Measurements from ENCODE around the gene JMJD1C. TPM values are rescaled to one million over a fixed set of nuclear protein-coding genes. Genes with fewer than 3 reads are reported as not detected.

The JMJD1C gene
- total and polyA plus RNA-seq, 10 of the 15 experiments (the other 5 are each of a cell fraction or from before 2014, with no cell fraction given), result 31.2 to 83.3 (median 49.5) TPM

DNA sequence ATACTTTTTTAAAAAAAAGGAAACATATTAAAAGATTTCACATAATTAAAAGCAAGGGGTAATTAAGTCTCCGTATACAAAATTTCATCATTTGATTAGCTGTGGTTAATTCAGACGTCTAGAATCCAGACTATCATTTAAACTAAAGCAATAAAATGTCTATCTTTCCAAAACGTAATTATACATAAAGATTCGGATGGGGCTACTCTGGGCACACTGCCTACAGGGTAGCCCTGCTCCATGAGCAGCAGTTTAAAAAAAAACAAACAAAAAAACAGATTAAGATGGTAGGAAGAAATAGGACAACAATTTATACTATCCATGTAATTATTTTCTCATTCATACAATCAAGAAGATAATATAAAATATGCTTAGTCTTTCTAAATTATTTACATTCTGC, 236.6 kb downstream of the JMJD1C start:
- no peak overlapping the region for H2AFZ ChIP-seq (ENCODE audit: control insufficient read depth, low read depth, low read length)
- no peak overlapping the region for H3K4me3 ChIP-seq
- CTCF ChIA-PET, result interaction anchor here (1.7 kb wide), 1 partner anchor 63 kb away, joined by 3 read pairs; no protein-coding TSS in a partner anchor
- 98% methylated on average over 4 of the region's 4 CpGs for WGBS (ENCODE audit: insufficient coverage, insufficient replicate concordance, low lambda C conversion rate, missing lambda C conversion rate)
- RAD21 ChIA-PET (ENCODE audit: unreplicated experiment), result no interaction called here
- H3K4me2 ChIP-seq (ENCODE audit: control insufficient read depth, insufficient read depth), result no peak overlapping the region
- SMC1A ChIA-PET (ENCODE audit: uncharacterized antibody, unreplicated experiment), result interaction anchor here (0.7 to 3.4 kb wide), 7 partner anchors 9 to 474 kb away, joined by 3 to 14 read pairs (median 4); no protein-coding TSS in a partner anchor
- H3K9me3 ChIP-seq (replicated peaks; ENCODE audit: control insufficient read depth, insufficient read depth, low read length), result no peaks in the 10 kb centered on the region
- no peak overlapping the region for H3K9ac ChIP-seq (ENCODE audit: control insufficient read depth, insufficient read depth, low read length)
- ATAC-seq, result no peak
- DNase-seq (ENCODE audit: low read depth, low spot score), result no peak
- POLR2A ChIA-PET, result interaction anchor here (0.5 to 1.7 kb wide), 2 partner anchors 8 to 30 kb away, joined by 3 to 4 read pairs; no protein-coding TSS in a partner anchor
- no TSS peak for BruUV-seq (replicated peaks)
- H3K27me3 ChIP-seq (replicated peaks in 1 of 2; ENCODE audit: control insufficient read depth in 2 of 2, insufficient read depth in 2 of 2, low read length in 1 of 2), result no peaks in the 10 kb centered on the region
- peaks cover 0 to 3% of the 10 kb centered on the region in 2 experiments; a peak in 1 of 4 replicates for H3K36me3 ChIP-seq (ENCODE audit: control insufficient read depth in 2 of 2, insufficient read depth in 2 of 2, low read length in 1 of 2)
- H3K4me1 ChIP-seq (ENCODE audit: control insufficient read depth, insufficient read depth, low read length), result peaks cover 27% of the 10 kb centered on the region
- no peak overlapping the region for H3K27ac ChIP-seq (ENCODE audit: control insufficient read depth, insufficient read depth)
- in situ Hi-C loops (cut with MboI) (no loop called here), intact Hi-C loops (cut with micrococcal nuclease; ENCODE audit: unreplicated experiment) (loop anchor here (5.0 kb wide), 1 partner anchor 33 kb away; no protein-coding TSS in a partner anchor)
- no peaks in the 10 kb centered on the region for H4K20me1 ChIP-seq (ENCODE audit: control insufficient read depth, insufficient read depth)
- FAIRE-seq, result no peak
- TF ChIP-seq ZNF217 (IDR thresholded peaks at IDR 0.05) (no peak), POLR2AphosphoS2 (IDR thresholded peaks at IDR 0.05; ENCODE audit: low read depth, low read length) (no peak), MAX (IDR thresholded peaks at IDR 0.05; ENCODE audit: low read depth, low read length) (no peak), TCF12 (IDR thresholded peaks at IDR 0.05; ENCODE audit: low read depth, low read length) (no peak), PML (IDR thresholded peaks at IDR 0.05; ENCODE audit: low read length) (no peak), NBN (IDR thresholded peaks at IDR 0.05) (no peak), MTA3 (IDR thresholded peaks at IDR 0.05; ENCODE audit: borderline replicate concordance, low read length) (no peak), EP300 (IDR thresholded peaks at IDR 0.05; ENCODE audit: borderline replicate concordance in 1 of 2, control insufficient read depth in 1 of 2, low read depth in 2 of 2, low read length in 2 of 2) (no peak), TAF1 (IDR thresholded peaks at IDR 0.05; ENCODE audit: borderline replicate concordance, low read depth, low read length) (no peak), SP1 (IDR thresholded peaks at IDR 0.05; ENCODE audit: low read depth, low read length) (no peak)
- TF ChIP-seq, protein P1, sequence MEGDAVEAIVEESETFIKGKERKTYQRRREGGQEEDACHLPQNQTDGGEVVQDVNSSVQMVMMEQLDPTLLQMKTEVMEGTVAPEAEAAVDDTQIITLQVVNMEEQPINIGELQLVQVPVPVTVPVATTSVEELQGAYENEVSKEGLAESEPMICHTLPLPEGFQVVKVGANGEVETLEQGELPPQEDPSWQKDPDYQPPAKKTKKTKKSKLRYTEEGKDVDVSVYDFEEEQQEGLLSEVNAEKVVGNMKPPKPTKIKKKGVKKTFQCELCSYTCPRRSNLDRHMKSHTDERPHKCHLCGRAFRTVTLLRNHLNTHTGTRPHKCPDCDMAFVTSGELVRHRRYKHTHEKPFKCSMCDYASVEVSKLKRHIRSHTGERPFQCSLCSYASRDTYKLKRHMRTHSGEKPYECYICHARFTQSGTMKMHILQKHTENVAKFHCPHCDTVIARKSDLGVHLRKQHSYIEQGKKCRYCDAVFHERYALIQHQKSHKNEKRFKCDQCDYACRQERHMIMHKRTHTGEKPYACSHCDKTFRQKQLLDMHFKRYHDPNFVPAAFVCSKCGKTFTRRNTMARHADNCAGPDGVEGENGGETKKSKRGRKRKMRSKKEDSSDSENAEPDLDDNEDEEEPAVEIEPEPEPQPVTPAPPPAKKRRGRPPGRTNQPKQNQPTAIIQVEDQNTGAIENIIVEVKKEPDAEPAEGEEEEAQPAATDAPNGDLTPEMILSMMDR (IDR thresholded peaks at IDR 0.05 in 2 of 3, conservative IDR thresholded peaks at IDR 0.05 in 1 of 3; ENCODE audit: control insufficient read depth in 2 of 3, extremely low read depth in 1 of 3, insufficient read depth in 1 of 3, low read depth in 3 of 3, low read length in 3 of 3), result no peak
- TF ChIP-seq, protein P2, sequence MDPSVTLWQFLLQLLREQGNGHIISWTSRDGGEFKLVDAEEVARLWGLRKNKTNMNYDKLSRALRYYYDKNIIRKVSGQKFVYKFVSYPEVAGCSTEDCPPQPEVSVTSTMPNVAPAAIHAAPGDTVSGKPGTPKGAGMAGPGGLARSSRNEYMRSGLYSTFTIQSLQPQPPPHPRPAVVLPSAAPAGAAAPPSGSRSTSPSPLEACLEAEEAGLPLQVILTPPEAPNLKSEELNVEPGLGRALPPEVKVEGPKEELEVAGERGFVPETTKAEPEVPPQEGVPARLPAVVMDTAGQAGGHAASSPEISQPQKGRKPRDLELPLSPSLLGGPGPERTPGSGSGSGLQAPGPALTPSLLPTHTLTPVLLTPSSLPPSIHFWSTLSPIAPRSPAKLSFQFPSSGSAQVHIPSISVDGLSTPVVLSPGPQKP (IDR thresholded peaks at IDR 0.05; ENCODE audit: low read depth, low read length), result no peak
- peaks cover 85% of the 10 kb centered on the region for H3K79me2 ChIP-seq (ENCODE audit: control insufficient read depth, insufficient read depth, low read length)

All from GM12878 (cell line).